ENCODE measurements around the gene CDC73. TPM values are rescaled to one million over a fixed set of nuclear protein-coding genes. Genes with fewer than 3 reads are reported as not detected.

The CDC73 gene
- total RNA-seq, 1 donor from 2014 or later = 50.5 TPM

DNA sequence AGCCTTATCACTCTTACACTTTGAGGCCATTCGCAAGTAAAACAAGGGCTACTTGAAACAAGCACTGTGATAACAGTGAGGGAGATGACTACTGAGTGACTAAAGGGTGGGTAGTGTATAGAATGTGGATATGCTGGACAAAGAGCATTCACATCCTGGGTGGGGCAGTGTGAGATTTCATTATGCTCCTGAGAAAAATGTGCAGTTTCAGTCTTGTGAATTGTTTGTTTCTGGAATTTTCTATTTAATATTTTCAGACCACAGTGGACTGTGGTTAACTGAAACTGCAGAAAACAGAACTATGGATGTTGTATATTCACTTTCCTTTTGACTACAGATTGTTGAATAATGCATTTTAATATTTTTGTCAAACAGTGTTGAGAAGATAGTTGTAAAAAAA lies 89.7 kb downstream of the CDC73 start:
- H3K27me3 Mint-ChIP-seq (ENCODE audit: low read depth) = no peaks in the 10 kb centered on the region
- peaks cover 70% of the 10 kb centered on the region for H3K36me3 Mint-ChIP-seq (ENCODE audit: low read depth)
- H3K27ac Mint-ChIP-seq (ENCODE audit: unreplicated experiment) = no peak overlapping the region
- H3K9me3 Mint-ChIP-seq = peaks cover 31% of the 10 kb centered on the region
- H3K4me1 Mint-ChIP-seq = peaks cover 16% of the 10 kb centered on the region
- no peak overlapping the region for H3K4me3 Mint-ChIP-seq
- TF ChIP-seq, protein P1, sequence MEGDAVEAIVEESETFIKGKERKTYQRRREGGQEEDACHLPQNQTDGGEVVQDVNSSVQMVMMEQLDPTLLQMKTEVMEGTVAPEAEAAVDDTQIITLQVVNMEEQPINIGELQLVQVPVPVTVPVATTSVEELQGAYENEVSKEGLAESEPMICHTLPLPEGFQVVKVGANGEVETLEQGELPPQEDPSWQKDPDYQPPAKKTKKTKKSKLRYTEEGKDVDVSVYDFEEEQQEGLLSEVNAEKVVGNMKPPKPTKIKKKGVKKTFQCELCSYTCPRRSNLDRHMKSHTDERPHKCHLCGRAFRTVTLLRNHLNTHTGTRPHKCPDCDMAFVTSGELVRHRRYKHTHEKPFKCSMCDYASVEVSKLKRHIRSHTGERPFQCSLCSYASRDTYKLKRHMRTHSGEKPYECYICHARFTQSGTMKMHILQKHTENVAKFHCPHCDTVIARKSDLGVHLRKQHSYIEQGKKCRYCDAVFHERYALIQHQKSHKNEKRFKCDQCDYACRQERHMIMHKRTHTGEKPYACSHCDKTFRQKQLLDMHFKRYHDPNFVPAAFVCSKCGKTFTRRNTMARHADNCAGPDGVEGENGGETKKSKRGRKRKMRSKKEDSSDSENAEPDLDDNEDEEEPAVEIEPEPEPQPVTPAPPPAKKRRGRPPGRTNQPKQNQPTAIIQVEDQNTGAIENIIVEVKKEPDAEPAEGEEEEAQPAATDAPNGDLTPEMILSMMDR (conservative IDR thresholded peaks at IDR 0.05) = no peak
- no peak for DNase-seq (ENCODE audit: low read depth, low spot score)

DNA sequence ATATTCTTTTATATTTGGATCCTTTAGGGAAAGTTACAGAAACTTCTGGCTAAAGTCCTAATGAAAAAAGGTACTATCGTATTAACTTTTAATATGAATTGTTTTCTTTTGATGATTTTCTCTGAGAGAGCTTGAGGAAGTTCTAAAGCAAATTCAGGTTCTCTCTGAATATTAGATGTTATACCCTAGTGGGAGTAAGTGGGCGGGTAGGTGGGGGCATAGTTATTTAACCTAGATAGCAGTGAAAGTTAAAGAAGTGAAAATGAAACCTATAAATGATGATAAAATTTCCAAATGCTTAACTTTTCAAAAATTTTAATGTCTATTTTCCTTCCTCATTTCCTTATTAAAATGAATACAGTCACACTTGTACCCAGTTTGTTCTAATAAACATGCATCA lies 90.8 kb downstream of the CDC73 start:
- TF ChIP-seq, protein P1 (conservative IDR thresholded peaks at IDR 0.05) = no peak
- H3K36me3 Mint-ChIP-seq (ENCODE audit: low read depth) = peaks cover 68% of the 10 kb centered on the region
- no peak overlapping the region for H3K4me3 Mint-ChIP-seq
- no peak overlapping the region for H3K27ac Mint-ChIP-seq (ENCODE audit: unreplicated experiment)
- peaks cover 22% of the 10 kb centered on the region for H3K4me1 Mint-ChIP-seq
- no peak for DNase-seq (ENCODE audit: low read depth, low spot score)
- peaks cover 27% of the 10 kb centered on the region for H3K9me3 Mint-ChIP-seq
- no peaks in the 10 kb centered on the region for H3K27me3 Mint-ChIP-seq (ENCODE audit: low read depth)

DNA sequence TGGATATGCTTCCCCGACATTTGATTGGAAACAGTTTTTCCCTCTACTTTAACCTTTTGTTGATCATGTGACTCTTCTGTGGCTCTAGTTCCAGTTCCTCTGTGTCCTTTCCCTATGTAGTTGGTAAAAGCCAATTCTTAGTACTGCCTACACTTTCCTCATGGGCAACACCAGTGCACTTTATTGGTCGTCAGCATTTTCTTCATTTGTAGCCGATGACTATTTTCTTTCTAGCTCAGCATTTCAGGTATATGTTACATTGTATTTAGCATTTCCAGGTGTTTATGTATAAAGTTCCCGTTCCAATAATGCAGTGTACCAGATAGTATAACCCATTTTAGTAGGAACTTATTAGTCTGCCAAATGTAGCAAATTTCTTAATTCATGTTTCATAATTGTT lies 92.2 kb downstream of the CDC73 start:
- TF ChIP-seq, protein P1 (conservative IDR thresholded peaks at IDR 0.05) = no peak
- peaks cover 67% of the 10 kb centered on the region for H3K36me3 Mint-ChIP-seq (ENCODE audit: low read depth)

DNA sequence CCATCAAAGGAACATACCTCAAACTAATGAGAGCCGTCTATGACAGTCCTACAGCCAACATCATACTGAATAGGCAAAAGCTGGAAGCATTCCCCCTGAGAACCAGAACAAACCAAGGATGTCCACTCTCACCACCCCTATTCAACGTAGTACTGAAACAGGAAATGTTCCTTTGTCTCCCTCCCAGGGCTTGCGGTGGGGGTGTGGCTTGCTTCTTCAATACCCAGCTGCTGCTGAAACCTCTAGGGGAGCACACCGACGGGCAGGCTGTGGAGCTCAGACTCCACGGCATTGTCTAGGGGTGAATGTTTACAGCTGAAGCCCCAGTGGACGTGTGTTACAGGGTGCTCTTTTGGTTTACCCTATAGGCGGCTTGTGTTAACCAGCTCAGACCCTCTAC lies 95.1 kb downstream of the CDC73 start:
- Mint-ChIP-seq H3K36me3 (ENCODE audit: low read depth) (peaks cover 57% of the 10 kb centered on the region), H3K27ac (ENCODE audit: unreplicated experiment) (no peak overlapping the region), H3K4me3 (no peak overlapping the region), H3K9me3 (peaks cover 15% of the 10 kb centered on the region), H3K27me3 (ENCODE audit: low read depth) (no peaks in the 10 kb centered on the region), H3K4me1 (peaks cover 20% of the 10 kb centered on the region)
- TF ChIP-seq, protein P1 (conservative IDR thresholded peaks at IDR 0.05) = no peak
- no peak for DNase-seq (ENCODE audit: low read depth, low spot score)

More for the DNA sequence above, 92.2 kb downstream of the CDC73 start:
- no peak overlapping the region for H3K27ac Mint-ChIP-seq (ENCODE audit: unreplicated experiment)
- peaks cover 22% of the 10 kb centered on the region for H3K4me1 Mint-ChIP-seq
- no peak overlapping the region for H3K4me3 Mint-ChIP-seq
- H3K27me3 Mint-ChIP-seq (ENCODE audit: low read depth) = no peaks in the 10 kb centered on the region
- no peak for DNase-seq (ENCODE audit: low read depth, low spot score)
- peaks cover 26% of the 10 kb centered on the region for H3K9me3 Mint-ChIP-seq

DNA sequence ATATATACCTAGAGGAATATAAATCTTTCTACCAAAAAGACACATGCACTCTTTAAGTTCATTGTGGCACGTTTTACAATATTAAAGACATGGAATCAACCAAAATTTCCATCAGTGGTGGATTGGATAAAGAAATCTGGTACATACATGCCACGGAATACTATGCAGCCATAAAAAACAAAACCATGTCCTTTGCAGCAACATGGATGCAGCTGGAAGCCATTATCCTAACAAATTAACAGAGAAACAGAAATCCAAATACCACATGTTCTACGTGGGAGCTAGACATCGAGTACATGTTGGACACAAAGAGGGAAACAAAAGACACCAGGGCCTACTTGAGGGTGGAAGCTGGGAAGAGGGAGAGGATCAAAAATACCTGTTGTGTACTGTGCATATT lies 97.6 kb downstream of the CDC73 start:
- Mint-ChIP-seq H3K27ac (ENCODE audit: unreplicated experiment) (no peak overlapping the region), H3K4me3 (no peak overlapping the region), H3K4me1 (peaks cover 29% of the 10 kb centered on the region), H3K9me3 (peaks cover 11% of the 10 kb centered on the region), H3K27me3 (ENCODE audit: low read depth) (no peaks in the 10 kb centered on the region), H3K36me3 (ENCODE audit: low read depth) (peaks cover 51% of the 10 kb centered on the region)
- TF ChIP-seq, protein P1 (conservative IDR thresholded peaks at IDR 0.05) = no peak
- no peak for DNase-seq (ENCODE audit: low read depth, low spot score)

DNA sequence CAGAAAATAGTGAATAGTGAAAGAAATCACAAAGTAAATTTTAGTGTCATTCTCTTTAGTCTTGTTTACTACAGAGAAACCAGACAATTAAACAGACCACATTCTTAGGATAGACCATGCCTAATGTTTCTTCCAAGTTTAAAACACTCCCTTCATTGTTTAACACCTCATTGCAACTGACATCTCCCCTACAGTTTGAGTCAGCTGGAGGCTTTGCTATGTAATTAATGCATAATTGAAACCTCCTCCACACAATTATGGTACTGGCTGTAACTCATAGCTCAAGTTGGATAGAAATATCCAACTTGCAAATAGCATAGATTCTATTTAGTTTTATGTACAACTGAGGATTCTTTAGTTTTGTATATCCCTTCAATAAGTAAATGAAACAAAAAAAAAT lies 99.8 kb downstream of the CDC73 start:
- H3K4me1 Mint-ChIP-seq = peaks cover 24% of the 10 kb centered on the region
- peaks cover 52% of the 10 kb centered on the region for H3K36me3 Mint-ChIP-seq (ENCODE audit: low read depth)
- TF ChIP-seq, protein P1 (conservative IDR thresholded peaks at IDR 0.05) = no peak
- no peak overlapping the region for H3K4me3 Mint-ChIP-seq
- no peak for DNase-seq (ENCODE audit: low read depth, low spot score)
- H3K27me3 Mint-ChIP-seq (ENCODE audit: low read depth) = no peaks in the 10 kb centered on the region
- H3K27ac Mint-ChIP-seq (ENCODE audit: unreplicated experiment) = no peak overlapping the region
- peaks cover 20% of the 10 kb centered on the region for H3K9me3 Mint-ChIP-seq

Data from neural crest cell (in vitro differentiated cells).